Measurements from ENCODE around the gene CORO1A.
"Not testable (repeated sequence)": the region's sequence is repeated elsewhere in the genome, so short reads cannot be mapped to it uniquely, and the experiment has no call there.

CORO1A gene

GRCh38 chr16:30186444-30186781 is 3.0 kb downstream of the CORO1A start:
- Histone ChIP-seq H3K27me3 (ENCODE audit: control insufficient read depth, insufficient read depth, low read length, poor library complexity, severe bottlenecking) (peaks cover 24% of the 10 kb centered on the region), H3K4me3 (ENCODE audit: insufficient read depth, low read depth, low read length) (no peak overlapping the region), H3K9me3 (ENCODE audit: control insufficient read depth, low read length) (no peaks in the 10 kb centered on the region), H3K36me3 (ENCODE audit: control insufficient read depth, insufficient read depth, low read length) (no peaks in the 10 kb centered on the region), H3K27ac (ENCODE audit: insufficient read depth, low read depth, low read length, poor library complexity, severe bottlenecking) (no peak overlapping the region), H3K4me1 (ENCODE audit: control insufficient read depth, insufficient read depth, low read length) (no peaks in the 10 kb centered on the region)
- 96 to 98% methylated on average over 9 of the region's 9 CpGs for whole genome bisulfite sequencing, 2 experiments

GRCh38 chr16:30186782-30187555 is 3.6 kb downstream of the CORO1A start:
- no peak overlapping the region for H3K27ac ChIP-seq (ENCODE audit: insufficient read depth, low read depth, low read length, poor library complexity, severe bottlenecking)
- no peaks in the 10 kb centered on the region for H3K4me1 ChIP-seq (ENCODE audit: control insufficient read depth, insufficient read depth, low read length)
- H3K9me3 ChIP-seq (ENCODE audit: control insufficient read depth, low read length), result no peaks in the 10 kb centered on the region
- H3K27me3 ChIP-seq (ENCODE audit: control insufficient read depth, insufficient read depth, low read length, poor library complexity, severe bottlenecking), result peaks cover 20% of the 10 kb centered on the region
- no peaks in the 10 kb centered on the region for H3K36me3 ChIP-seq (ENCODE audit: control insufficient read depth, insufficient read depth, low read length)
- 77 to 79% methylated on average over 36 of the region's 36 CpGs for WGBS, 2 experiments
- no peak overlapping the region for H3K4me3 ChIP-seq (ENCODE audit: insufficient read depth, low read depth, low read length)

- Histone ChIP-seq H3K4me1 (ENCODE audit: control insufficient read depth, insufficient read depth, low read length) (no peaks in the 10 kb centered on the region), H3K27ac (ENCODE audit: insufficient read depth, low read depth, low read length, poor library complexity, severe bottlenecking) (no peak overlapping the region), H3K36me3 (ENCODE audit: control insufficient read depth, insufficient read depth, low read length) (no peaks in the 10 kb centered on the region), H3K27me3 (ENCODE audit: control insufficient read depth, insufficient read depth, low read length, poor library complexity, severe bottlenecking) (peaks cover 14% of the 10 kb centered on the region), H3K9me3 (ENCODE audit: control insufficient read depth, low read length) (no peaks in the 10 kb centered on the region), H3K4me3 (ENCODE audit: insufficient read depth, low read depth, low read length) (no peak overlapping the region)
- WGBS, 2 experiments, result 88 to 89% methylated on average over 9 of the region's 9 CpGs
These were observed 4.1 kb downstream of the CORO1A start for GRCh38 chr16:30187556-30187865.

GRCh38 chr16:30187971-30188561 is 4.7 kb downstream of the CORO1A start:
- H3K36me3 ChIP-seq (ENCODE audit: control insufficient read depth, insufficient read depth, low read length), result no peaks in the 10 kb centered on the region
- H3K4me3 ChIP-seq (ENCODE audit: insufficient read depth, low read depth, low read length), result no peak overlapping the region
- no peaks in the 10 kb centered on the region for H3K9me3 ChIP-seq (ENCODE audit: control insufficient read depth, low read length)
- no peaks in the 10 kb centered on the region for H3K4me1 ChIP-seq (ENCODE audit: control insufficient read depth, insufficient read depth, low read length)
- H3K27me3 ChIP-seq (ENCODE audit: control insufficient read depth, insufficient read depth, low read length, poor library complexity, severe bottlenecking), result peaks cover 10% of the 10 kb centered on the region
- no peak overlapping the region for H3K27ac ChIP-seq (ENCODE audit: insufficient read depth, low read depth, low read length, poor library complexity, severe bottlenecking)
- WGBS, 2 experiments, result 95% methylated on average over 23 of the region's 23 CpGs

- WGBS, 2 experiments, result 96 to 100% methylated on average over 2 to 3 of the region's 12 CpGs
- not testable (repeated sequence) for H3K27me3 ChIP-seq (ENCODE audit: control insufficient read depth, insufficient read depth, low read length, poor library complexity, severe bottlenecking)
These were observed 7.8 kb downstream of the CORO1A start for GRCh38 chr16:30191158-30191557.

GRCh38 chr16:30193098-30193497 is 9.7 kb downstream of the CORO1A start:
- not testable (repeated sequence) for H3K27ac ChIP-seq (ENCODE audit: insufficient read depth, low read depth, low read length, poor library complexity, severe bottlenecking); H3K27me3 ChIP-seq (ENCODE audit: control insufficient read depth, insufficient read depth, low read length, poor library complexity, severe bottlenecking); H3K4me1 ChIP-seq (ENCODE audit: control insufficient read depth, insufficient read depth, low read length); H3K9me3 ChIP-seq (ENCODE audit: control insufficient read depth, low read length); H3K4me3 ChIP-seq (ENCODE audit: insufficient read depth, low read depth, low read length); H3K36me3 ChIP-seq (ENCODE audit: control insufficient read depth, insufficient read depth, low read length)
- no CpG with 5 or more reads among the region's 21 CpGs for WGBS, 2 experiments

More at GRCh38 chr16:30191158-30191557, 7.8 kb downstream of the CORO1A start:
- H3K4me1 ChIP-seq (ENCODE audit: control insufficient read depth, insufficient read depth, low read length); H3K36me3 ChIP-seq (ENCODE audit: control insufficient read depth, insufficient read depth, low read length); H3K9me3 ChIP-seq (ENCODE audit: control insufficient read depth, low read length); H3K4me3 ChIP-seq (ENCODE audit: insufficient read depth, low read depth, low read length); H3K27ac ChIP-seq (ENCODE audit: insufficient read depth, low read depth, low read length, poor library complexity, severe bottlenecking): not testable (repeated sequence)

- H3K36me3 ChIP-seq (ENCODE audit: control insufficient read depth, insufficient read depth, low read length); H3K9me3 ChIP-seq (ENCODE audit: control insufficient read depth, low read length); H3K4me1 ChIP-seq (ENCODE audit: control insufficient read depth, insufficient read depth, low read length); H3K27ac ChIP-seq (ENCODE audit: insufficient read depth, low read depth, low read length, poor library complexity, severe bottlenecking); H3K27me3 ChIP-seq (ENCODE audit: control insufficient read depth, insufficient read depth, low read length, poor library complexity, severe bottlenecking): not testable (repeated sequence)
- peak within 1 kb of the TSS; percentile 31 for H3K4me3 ChIP-seq (ENCODE audit: insufficient read depth, low read depth, low read length)
- WGBS, 2 experiments, result no CpG with 5 or more reads among the region's 34 CpGs
These were observed 10.2 kb downstream of the CORO1A start, which contains the start of the genes BOLA2B and SLX1A for GRCh38 chr16:30193615-30194014. BOLA2B (minus strand) TSS chr16:30193666; CDS start chr16:30193595, 71 bp downstream. SLX1A (plus strand) TSS chr16:30193875; CDS start chr16:30194085, 210 bp downstream.

GRCh38 chr16:30194172-30194925 is 10.9 kb downstream of the CORO1A start:
- H3K27me3 ChIP-seq (ENCODE audit: control insufficient read depth, insufficient read depth, low read length, poor library complexity, severe bottlenecking); H3K27ac ChIP-seq (ENCODE audit: insufficient read depth, low read depth, low read length, poor library complexity, severe bottlenecking); H3K36me3 ChIP-seq (ENCODE audit: control insufficient read depth, insufficient read depth, low read length); H3K4me1 ChIP-seq (ENCODE audit: control insufficient read depth, insufficient read depth, low read length); H3K9me3 ChIP-seq (ENCODE audit: control insufficient read depth, low read length): not testable (repeated sequence)
- H3K4me3 ChIP-seq (ENCODE audit: insufficient read depth, low read depth, low read length), result peak overlapping the region; percentile 31
- 4 to 10% methylated on average over 10 to 12 of the region's 60 CpGs for WGBS, 2 experiments

- not testable (repeated sequence) for H3K9me3 ChIP-seq (ENCODE audit: control insufficient read depth, low read length); H3K4me1 ChIP-seq (ENCODE audit: control insufficient read depth, insufficient read depth, low read length); H3K36me3 ChIP-seq (ENCODE audit: control insufficient read depth, insufficient read depth, low read length); H3K27me3 ChIP-seq (ENCODE audit: control insufficient read depth, insufficient read depth, low read length, poor library complexity, severe bottlenecking); H3K4me3 ChIP-seq (ENCODE audit: insufficient read depth, low read depth, low read length); H3K27ac ChIP-seq (ENCODE audit: insufficient read depth, low read depth, low read length, poor library complexity, severe bottlenecking)
- 44 to 57% methylated on average over 1 of the region's 2 CpGs for WGBS, 2 experiments
These were observed 13.6 kb downstream of the CORO1A start for GRCh38 chr16:30197001-30197400.

- H3K36me3 ChIP-seq (ENCODE audit: control insufficient read depth, insufficient read depth, low read length); H3K27ac ChIP-seq (ENCODE audit: insufficient read depth, low read depth, low read length, poor library complexity, severe bottlenecking); H3K27me3 ChIP-seq (ENCODE audit: control insufficient read depth, insufficient read depth, low read length, poor library complexity, severe bottlenecking); H3K9me3 ChIP-seq (ENCODE audit: control insufficient read depth, low read length); H3K4me3 ChIP-seq (ENCODE audit: insufficient read depth, low read depth, low read length); H3K4me1 ChIP-seq (ENCODE audit: control insufficient read depth, insufficient read depth, low read length): not testable (repeated sequence)
- no CpG with 5 or more reads among the region's 3 CpGs for WGBS, 2 experiments
These were observed 15.6 kb downstream of the CORO1A start, which contains the start of gene SULT1A3 for GRCh38 chr16:30199049-30199448. SULT1A3 (plus strand) TSS chr16:30199255; CDS start chr16:30200729, 1,474 bp downstream.
